SKM-1 treated with dmso at 0.1 percent for 144 hours (cell line): ENCODE measurements around the gene IREB2.
"Not testable (repeated sequence)": the region's sequence is repeated elsewhere in the genome, so short reads cannot be mapped to it uniquely, and the experiment has no call there.

ENCODE experiments used
- DNase-seq: peaks from one replicate; lab custom pipeline; 2025; ENCODE audit not compliant: unreplicated experiment; lab: John Stamatoyannopoulos, UW

The IREB2 gene

GRCh38 chr15:78461171-78461888 lies 23.3 kb downstream of the IREB2 start:
- no peak for DNase-seq

GRCh38 chr15:78469031-78469430 lies 31.0 kb downstream of the IREB2 start:
- no peak for DNase-seq

- DNase-seq: no peak
Measured at GRCh38 chr15:78477295-78477694, 39.3 kb downstream of the IREB2 start.

GRCh38 chr15:78479650-78480049 lies 41.6 kb downstream of the IREB2 start:
- no peak for DNase-seq

- no peak for DNase-seq
Measured at GRCh38 chr15:78481917-78482316, 43.9 kb downstream of the IREB2 start.

- no peak for DNase-seq
Measured at GRCh38 chr15:78492872-78493271, 54.9 kb downstream of the IREB2 start.

- DNase-seq: no peak
Measured at GRCh38 chr15:78501857-78502256, 63.8 kb downstream of the IREB2 start.

- DNase-seq: no peak
Measured at GRCh38 chr15:78502641-78503040, 64.6 kb downstream of the IREB2 start.

GRCh38 chr15:78506971-78507830 lies 69.2 kb downstream of the IREB2 start, which contains the start of gene HYKK:
Gene HYKK, plus strand, starts transcription at chr15:78507577. Its CDS starts 5,512 bp downstream, at chr15:78513089.
- peak; percentile 90 for DNase-seq

- no peak for DNase-seq
Measured at GRCh38 chr15:78507831-78508160, 69.8 kb downstream of the IREB2 start.

- DNase-seq: no peak
Measured at GRCh38 chr15:78508272-78508671, 70.3 kb downstream of the IREB2 start.

- no peak for DNase-seq
Measured at GRCh38 chr15:78509726-78510312, 71.8 kb downstream of the IREB2 start.

GRCh38 chr15:78520035-78520434 lies 82.0 kb downstream of the IREB2 start:
- not testable (repeated sequence) for DNase-seq

- DNase-seq: no peak
Measured at GRCh38 chr15:78524230-78524629, 86.2 kb downstream of the IREB2 start.

- no peak for DNase-seq
Measured at GRCh38 chr15:78527325-78527724, 89.3 kb downstream of the IREB2 start.

GRCh38 chr15:78533331-78533730 lies 95.3 kb downstream of the IREB2 start:
- DNase-seq: no peak

GRCh38 chr15:78536134-78536533 lies 98.1 kb downstream of the IREB2 start:
- DNase-seq: no peak

- no peak for DNase-seq
Measured at GRCh38 chr15:78537266-78537905, 99.4 kb downstream of the IREB2 start.

- DNase-seq: no peak
Measured at GRCh38 chr15:78538358-78538757, 100.3 kb downstream of the IREB2 start.

- not testable (repeated sequence) for DNase-seq
Measured at GRCh38 chr15:78539464-78540140, 101.6 kb downstream of the IREB2 start.
